ENCODE data around the gene PHETA1.

The PHETA1 gene

GRCh38 chr12:111319600-111320257 is 49.2 kb downstream of the PHETA1 start:
- DNase-seq: no peak

- DNase-seq: no peak
These were observed 50.4 kb downstream of the PHETA1 start for GRCh38 chr12:111318450-111318849.

- no peak for DNase-seq
These were observed 52.2 kb downstream of the PHETA1 start for GRCh38 chr12:111316671-111317070.

- DNase-seq: no peak
These were observed 53.8 kb downstream of the PHETA1 start for GRCh38 chr12:111314953-111315539.

GRCh38 chr12:111313833-111314259 is 55.0 kb downstream of the PHETA1 start:
- DNase-seq: peak; percentile 72

- DNase-seq: no peak
These were observed 56.2 kb downstream of the PHETA1 start for GRCh38 chr12:111312708-111313107.

- DNase-seq: no peak
These were observed 56.9 kb downstream of the PHETA1 start for GRCh38 chr12:111312016-111312415.

- DNase-seq: no peak
These were observed 57.9 kb downstream of the PHETA1 start for GRCh38 chr12:111311011-111311410.
